OCI-LY1 (cell line): ENCODE measurements around the gene GPRASP3.

Experiments
- EZH2 ChIP-seq: fragments of 200-600 bp; sonication (generic), shearing (Covaris generic); IDR thresholded peaks from 2 replicates; pipeline ENCODE4 v1.8.0; 2017; ENCODE audit warnings: borderline replicate concordance, mixed run types, mild to moderate bottlenecking, antibody characterized with exemption, low read length, moderate library complexity, mixed read lengths
- TF ChIP-seq, protein P1 (sequence below): fragments of 200-600 bp; sonication (generic), shearing (Covaris generic); IDR thresholded peaks from 2 replicates; pipeline ENCODE4 v1.5.1; 2017; ENCODE audit warnings: mild to moderate bottlenecking, antibody characterized with exemption, low read length, moderate library complexity, mixed read lengths

GRCh38 chrX:102711872-102712215 lies 8.7 kb upstream of the GPRASP3 start:
- TF ChIP-seq EZH2, result no peak
- TF ChIP-seq, protein P1, sequence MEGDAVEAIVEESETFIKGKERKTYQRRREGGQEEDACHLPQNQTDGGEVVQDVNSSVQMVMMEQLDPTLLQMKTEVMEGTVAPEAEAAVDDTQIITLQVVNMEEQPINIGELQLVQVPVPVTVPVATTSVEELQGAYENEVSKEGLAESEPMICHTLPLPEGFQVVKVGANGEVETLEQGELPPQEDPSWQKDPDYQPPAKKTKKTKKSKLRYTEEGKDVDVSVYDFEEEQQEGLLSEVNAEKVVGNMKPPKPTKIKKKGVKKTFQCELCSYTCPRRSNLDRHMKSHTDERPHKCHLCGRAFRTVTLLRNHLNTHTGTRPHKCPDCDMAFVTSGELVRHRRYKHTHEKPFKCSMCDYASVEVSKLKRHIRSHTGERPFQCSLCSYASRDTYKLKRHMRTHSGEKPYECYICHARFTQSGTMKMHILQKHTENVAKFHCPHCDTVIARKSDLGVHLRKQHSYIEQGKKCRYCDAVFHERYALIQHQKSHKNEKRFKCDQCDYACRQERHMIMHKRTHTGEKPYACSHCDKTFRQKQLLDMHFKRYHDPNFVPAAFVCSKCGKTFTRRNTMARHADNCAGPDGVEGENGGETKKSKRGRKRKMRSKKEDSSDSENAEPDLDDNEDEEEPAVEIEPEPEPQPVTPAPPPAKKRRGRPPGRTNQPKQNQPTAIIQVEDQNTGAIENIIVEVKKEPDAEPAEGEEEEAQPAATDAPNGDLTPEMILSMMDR, result no peak
